Caco-2 (cell line): ENCODE results near the gene NPR1. TPM values are rescaled to one million over a fixed set of nuclear protein-coding genes. Genes with fewer than 3 reads are reported as not detected.

Experiments used
- BruUV-seq: library from RNA; stranded (reverse); fragments of 400-500 nt; replicated peaks from 2 replicates; lab custom pipeline; 2021; lab: Mats Ljungman, UMichigan
- CTCF ChIA-PET: fragments of 300-600 bp; sonication (Branson Sonifier 250); formaldehyde crosslinking; loops from one replicate; lab custom pipeline; 2022; ENCODE audit warnings: antibody characterized with exemption; lab: Charles Lee
- POLR2A ChIA-PET: fragments of 300-600 bp; sonication (Branson Sonifier 250); formaldehyde crosslinking; loops from one replicate; lab custom pipeline; 2022; ENCODE audit warnings: antibody characterized with exemption; lab: Charles Lee
- DNase-seq, 2 experiments: peaks; one replicate each; pipeline versions ENCODE4 v3.0.0 to v3.0.0-alpha.2; 2020 to 2022
- H3K27me3 ChIP-seq: replicated peaks from 2 replicates; pipeline ENCODE4 v1.6.0; 2011; ENCODE audit warnings: low read length; ENCODE audit not compliant: control insufficient read depth, insufficient read depth
- H3K36me3 ChIP-seq: 2 replicates; pipeline ENCODE4 v1.5.1; 2011; ENCODE audit warnings: low read length; ENCODE audit not compliant: control insufficient read depth, insufficient read depth
- H3K4me1 ChIP-seq: fragments of 250-450 bp; sonication (Bioruptor Pico); 2 replicates; pipeline ENCODE4 v1.5.1; 2020; ENCODE audit warnings: mild to moderate bottlenecking
- H3K4me3 ChIP-seq: 2 replicates; pipeline ENCODE4 v1.5.1; 2011; ENCODE audit warnings: low read depth, mild to moderate bottlenecking, control low read depth, low read length
- H3K9me3 ChIP-seq: fragments of 250-450 bp; sonication (Bioruptor Pico); 2 replicates; pipeline ENCODE4 v1.5.1; 2020; ENCODE audit warnings: mild to moderate bottlenecking, moderate library complexity
- H3K27ac Mint-ChIP-seq: one replicate; pipeline ENCODE4 v1.8.0; 2022; ENCODE audit warnings: mixed read lengths; ENCODE audit not compliant: unreplicated experiment
- H3K27me3 Mint-ChIP-seq: one replicate; pipeline ENCODE4 v1.8.0; 2022; ENCODE audit warnings: mixed read lengths; ENCODE audit not compliant: insufficient read depth, unreplicated experiment
- H3K36me3 Mint-ChIP-seq: one replicate; pipeline ENCODE4 v1.8.0; 2022; ENCODE audit warnings: mild to moderate bottlenecking, mixed read lengths; ENCODE audit not compliant: insufficient read depth, unreplicated experiment
- H3K4me1 Mint-ChIP-seq: one replicate; pipeline ENCODE4 v1.8.0; 2022; ENCODE audit warnings: low read depth, mixed read lengths; ENCODE audit not compliant: unreplicated experiment
- H3K4me3 Mint-ChIP-seq: one replicate; pipeline ENCODE4 v1.8.0; 2022; ENCODE audit warnings: mild to moderate bottlenecking, moderate library complexity, mixed read lengths; ENCODE audit not compliant: unreplicated experiment
- H3K9me3 Mint-ChIP-seq: one replicate; pipeline ENCODE4 v1.8.0; 2022; ENCODE audit warnings: mixed read lengths; ENCODE audit not compliant: unreplicated experiment
- intact Hi-C: fragments of 100-400 bp; cut with micrococcal nuclease; formaldehyde crosslinking; loops from one replicate; pipeline ENCODE4 v1.10.0; 2022; ENCODE audit not compliant: unreplicated experiment
- total RNA-seq: library from RNA; stranded (reverse); gene quantifications from 2 replicates; pipeline ENCODE4 v1.2.3, GENCODE V29; 2022
- TF ChIP-seq, protein P1 (sequence below), 2 experiments: fragments of 200-600 bp in 1 of 2; IDR thresholded peaks; 1 replicate in 1 of 2; 2 replicates in 1 of 2; pipeline versions ENCODE4 v1.5.1 to v1.8.0; 2011 to 2022; ENCODE audit warnings: antibody characterized with exemption in 1 of 2, control low read depth in 1 of 2, inconsistent platforms in 1 of 2, low read depth in 1 of 2, low read length in 1 of 2, mild to moderate bottlenecking in 1 of 2, moderate library complexity in 1 of 2; ENCODE audit not compliant: insufficient read depth in 1 of 2, severe bottlenecking in 1 of 2, unreplicated experiment in 1 of 2

NPR1 gene
- total RNA-seq, 1 experiment from 2014 or later, result 1.4 TPM

DNA sequence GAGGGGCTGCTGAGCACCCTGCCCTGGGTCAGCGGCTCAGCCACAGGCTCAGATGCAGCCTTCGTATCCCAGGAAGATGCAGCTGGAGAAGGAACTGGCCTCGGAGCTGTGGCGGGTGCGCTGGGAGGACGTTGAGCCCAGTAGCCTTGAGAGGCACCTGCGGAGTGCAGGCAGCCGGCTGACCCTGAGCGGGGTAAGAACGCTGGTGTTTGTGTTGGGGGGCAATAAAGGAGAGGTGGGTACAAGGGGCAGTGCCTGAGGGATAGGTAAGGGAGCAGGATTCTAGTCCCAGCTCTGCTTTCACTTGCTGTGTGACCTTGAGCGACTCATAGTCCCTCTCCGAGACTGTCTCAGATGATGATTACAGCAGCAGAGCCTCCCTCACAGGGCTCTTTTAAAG, 6.4 kb downstream of the NPR1 start:
- intact Hi-C loops, result no loop called here
- Mint-ChIP-seq H3K4me1 (peaks cover 14% of the 10 kb centered on the region), H3K27ac (no peak overlapping the region), H3K4me3 (no peak overlapping the region), H3K27me3 (peaks cover 6% of the 10 kb centered on the region), H3K9me3 (no peaks in the 10 kb centered on the region), H3K36me3 (peaks cover 6% of the 10 kb centered on the region)
- DNase-seq, result no peak
- TF ChIP-seq, protein P1, sequence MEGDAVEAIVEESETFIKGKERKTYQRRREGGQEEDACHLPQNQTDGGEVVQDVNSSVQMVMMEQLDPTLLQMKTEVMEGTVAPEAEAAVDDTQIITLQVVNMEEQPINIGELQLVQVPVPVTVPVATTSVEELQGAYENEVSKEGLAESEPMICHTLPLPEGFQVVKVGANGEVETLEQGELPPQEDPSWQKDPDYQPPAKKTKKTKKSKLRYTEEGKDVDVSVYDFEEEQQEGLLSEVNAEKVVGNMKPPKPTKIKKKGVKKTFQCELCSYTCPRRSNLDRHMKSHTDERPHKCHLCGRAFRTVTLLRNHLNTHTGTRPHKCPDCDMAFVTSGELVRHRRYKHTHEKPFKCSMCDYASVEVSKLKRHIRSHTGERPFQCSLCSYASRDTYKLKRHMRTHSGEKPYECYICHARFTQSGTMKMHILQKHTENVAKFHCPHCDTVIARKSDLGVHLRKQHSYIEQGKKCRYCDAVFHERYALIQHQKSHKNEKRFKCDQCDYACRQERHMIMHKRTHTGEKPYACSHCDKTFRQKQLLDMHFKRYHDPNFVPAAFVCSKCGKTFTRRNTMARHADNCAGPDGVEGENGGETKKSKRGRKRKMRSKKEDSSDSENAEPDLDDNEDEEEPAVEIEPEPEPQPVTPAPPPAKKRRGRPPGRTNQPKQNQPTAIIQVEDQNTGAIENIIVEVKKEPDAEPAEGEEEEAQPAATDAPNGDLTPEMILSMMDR (IDR thresholded peaks at IDR 0.05; ENCODE audit: insufficient read depth in 1 of 2, low read depth in 1 of 2, low read length in 1 of 2, severe bottlenecking in 1 of 2, unreplicated experiment in 1 of 2), result no peak
- Histone ChIP-seq H3K36me3 (no peaks in the 10 kb centered on the region), H3K4me3 (no peak overlapping the region), H3K9me3 (no peaks in the 10 kb centered on the region), H3K4me1 (no peaks in the 10 kb centered on the region), H3K27me3 (no peaks in the 10 kb centered on the region)
- ChIA-PET CTCF (no interaction called here), POLR2A (no interaction called here)
- BruUV-seq, result no TSS peak

DNA sequence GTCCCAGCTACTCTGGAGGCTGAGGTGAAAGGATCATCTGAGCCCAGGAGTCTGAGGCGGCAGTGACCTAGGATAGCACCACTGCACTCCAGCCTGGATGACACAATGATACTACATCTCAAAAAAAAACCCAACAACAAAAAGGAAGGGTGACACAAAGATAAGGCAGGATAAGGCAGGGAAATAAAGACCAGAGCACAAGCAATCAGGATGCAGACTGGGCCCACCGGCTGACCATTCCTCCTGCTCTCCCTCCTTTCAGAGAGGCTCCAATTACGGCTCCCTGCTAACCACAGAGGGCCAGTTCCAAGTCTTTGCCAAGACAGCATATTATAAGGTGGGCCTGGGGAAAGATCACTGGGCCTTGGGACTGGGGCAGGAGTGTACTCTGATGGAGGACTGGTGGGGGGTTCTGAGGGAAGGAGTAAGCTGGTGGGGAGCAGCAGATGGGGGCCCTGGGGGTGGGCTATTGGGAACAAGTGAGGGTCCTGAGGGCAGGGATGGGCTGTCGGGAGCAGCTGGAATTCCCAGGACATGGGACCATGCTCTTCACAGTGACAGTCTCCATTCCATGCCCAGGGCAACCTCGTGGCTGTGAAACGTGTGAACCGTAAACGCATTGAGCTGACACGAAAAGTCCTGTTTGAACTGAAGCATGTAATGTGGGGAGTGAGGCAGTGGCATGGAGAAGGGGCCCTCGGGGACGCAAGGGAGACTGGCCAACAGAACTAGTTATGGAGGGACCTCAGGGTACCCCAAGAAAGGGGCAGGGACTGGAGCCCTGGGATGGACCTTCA, 7.3 kb downstream of the NPR1 start:
- no peak overlapping the region for H3K27ac Mint-ChIP-seq
- H3K27me3 Mint-ChIP-seq, result no peaks in the 10 kb centered on the region
- H3K36me3 Mint-ChIP-seq, result peaks cover 6% of the 10 kb centered on the region
- Histone ChIP-seq H3K36me3 (no peaks in the 10 kb centered on the region), H3K9me3 (no peaks in the 10 kb centered on the region), H3K27me3 (no peaks in the 10 kb centered on the region), H3K4me3 (no peak overlapping the region), H3K4me1 (no peaks in the 10 kb centered on the region)
- intact Hi-C loops, result no loop called here
- H3K9me3 Mint-ChIP-seq, result no peaks in the 10 kb centered on the region
- TF ChIP-seq, protein P1 (IDR thresholded peaks at IDR 0.05; ENCODE audit: insufficient read depth in 1 of 2, low read depth in 1 of 2, low read length in 1 of 2, severe bottlenecking in 1 of 2, unreplicated experiment in 1 of 2), result no peak
- ChIA-PET POLR2A (interaction anchor here (0.6 kb wide), 1 partner anchor 52 kb away, joined by 3 read pairs; the partner anchor contains the start of gene CHTOP), CTCF (no interaction called here)
- no peak overlapping the region for H3K4me3 Mint-ChIP-seq
- H3K4me1 Mint-ChIP-seq, result peaks cover 7% of the 10 kb centered on the region
- no TSS peak for BruUV-seq
- no peak for DNase-seq

DNA sequence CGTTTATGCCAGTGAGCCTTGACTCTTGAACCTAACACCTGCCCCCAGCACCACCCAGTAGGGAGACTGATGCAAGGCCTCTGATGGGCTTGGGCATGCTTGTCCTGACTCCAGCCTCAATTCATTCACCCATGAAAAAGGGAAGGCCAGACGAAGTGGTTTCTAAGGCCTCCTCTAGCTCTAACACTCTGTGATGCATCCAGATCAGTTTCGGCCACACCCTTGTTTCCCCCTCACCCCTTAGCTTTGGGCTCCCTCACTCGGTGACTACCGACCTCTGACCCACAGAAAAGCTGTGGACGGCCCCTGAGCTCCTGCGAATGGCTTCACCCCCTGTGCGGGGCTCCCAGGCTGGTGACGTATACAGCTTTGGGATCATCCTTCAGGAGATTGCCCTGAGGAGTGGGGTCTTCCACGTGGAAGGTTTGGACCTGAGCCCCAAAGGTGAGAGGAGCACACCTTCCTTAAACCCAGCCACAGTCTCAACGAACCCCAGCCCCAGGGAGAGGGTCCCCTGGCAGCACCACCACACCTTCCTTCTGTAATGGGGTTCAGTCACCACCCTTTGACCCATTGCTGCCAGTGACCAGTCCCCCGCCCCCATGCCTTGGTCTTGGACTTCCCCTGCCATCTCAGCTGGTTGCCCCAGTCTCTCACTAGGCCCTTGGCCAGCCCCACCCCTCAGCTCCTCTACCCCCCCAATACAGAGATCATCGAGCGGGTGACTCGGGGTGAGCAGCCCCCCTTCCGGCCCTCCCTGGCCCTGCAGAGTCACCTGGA, 9.0 kb downstream of the NPR1 start:
- Mint-ChIP-seq H3K36me3 (no peaks in the 10 kb centered on the region), H3K27me3 (no peaks in the 10 kb centered on the region), H3K27ac (no peak overlapping the region), H3K4me3 (no peak overlapping the region), H3K9me3 (no peaks in the 10 kb centered on the region), H3K4me1 (peaks cover 7% of the 10 kb centered on the region)
- TF ChIP-seq, protein P1 (IDR thresholded peaks at IDR 0.05; ENCODE audit: insufficient read depth in 1 of 2, low read depth in 1 of 2, low read length in 1 of 2, severe bottlenecking in 1 of 2, unreplicated experiment in 1 of 2), result no peak
- H3K4me1 ChIP-seq, result no peaks in the 10 kb centered on the region
- intact Hi-C loops, result no loop called here
- no peaks in the 10 kb centered on the region for H3K36me3 ChIP-seq
- no TSS peak for BruUV-seq
- POLR2A ChIA-PET, result interaction anchor here (0.6 kb wide), 1 partner anchor 88 kb away, joined by 4 read pairs; no protein-coding TSS in a partner anchor
- DNase-seq, result no peak
- CTCF ChIA-PET, result interaction anchor here (0.6 kb wide), 1 partner anchor 142 kb away, joined by 3 read pairs; no protein-coding TSS in a partner anchor
- H3K27me3 ChIP-seq, result no peaks in the 10 kb centered on the region
- no peak overlapping the region for H3K4me3 ChIP-seq
- no peaks in the 10 kb centered on the region for H3K9me3 ChIP-seq
